Tibial artery (tissue), 4 donors: ENCODE measurements around the gene CACNA1A.
A peak's percentile ranks its signal among the peaks of the same experiment; 100 is the strongest.
"Not testable (repeated sequence)": the region's sequence is repeated elsewhere in the genome, so short reads cannot be mapped to it uniquely, and the experiment has no call there.

ENCODE experiments used
- DNase-seq, 2 donors: peaks; one replicate each; pipeline ENCODE4 v3.0.0-alpha.2; 2019
- H3K27ac ChIP-seq, 2 donors: fragments of 200-600 bp; sonication (generic) in 1 of 2; 1 replicate in 1 of 2; 2 replicates in 1 of 2; pipeline ENCODE4 v1.5.1; 2018 to 2019; ENCODE audit warnings: mild to moderate bottlenecking in 1 of 2
- H3K27me3 ChIP-seq, 2 donors: fragments of 200-600 bp; sonication (generic) in 1 of 2; one replicate each; pipeline versions ENCODE4 v1.5.1 to v1.6.0; 2016 to 2019
- H3K36me3 ChIP-seq, 3 donors: fragments of 200-600 bp; sonication (generic) in 2 of 3; one replicate each; pipeline ENCODE4 v1.5.1; 2016 to 2019; ENCODE audit warnings: mild to moderate bottlenecking in 2 of 3
- H3K4me1 ChIP-seq, 4 donors: fragments of 200-600 bp; sonication (generic) in 2 of 4; 1 replicate in 3 of 4; 2 replicates in 1 of 4; pipeline ENCODE4 v1.5.1; 2016 to 2019
- H3K4me3 ChIP-seq, 2 donors: fragments of 200-600 bp; sonication (generic) in 1 of 2; 1 replicate in 1 of 2; 2 replicates in 1 of 2; pipeline ENCODE4 v1.5.1; 2018 to 2019; ENCODE audit warnings: mild to moderate bottlenecking in 2 of 2
- H3K9me3 ChIP-seq, 3 donors: fragments of 200-600 bp; sonication (generic) in 1 of 3; one replicate each; pipeline ENCODE4 v1.5.1; 2016 to 2019
- CTCF ChIP-seq, 2 experiments: fragments of 200-600 bp in 1 of 2; fragments of 450-650 bp in 1 of 2; IDR thresholded peaks; one replicate each; pipeline ENCODE4 v1.5.1; 2017 to 2019; ENCODE audit warnings: antibody characterized with exemption in 2 of 2, mild to moderate bottlenecking in 1 of 2, moderate library complexity in 1 of 2
- intact Hi-C: fragments of 100-400 bp; cut with DNase I; formaldehyde crosslinking; loops from one replicate; pipeline ENCODE4 v1.15.0; 2023; ENCODE audit warnings: low total_unique reads

The CACNA1A gene

DNA sequence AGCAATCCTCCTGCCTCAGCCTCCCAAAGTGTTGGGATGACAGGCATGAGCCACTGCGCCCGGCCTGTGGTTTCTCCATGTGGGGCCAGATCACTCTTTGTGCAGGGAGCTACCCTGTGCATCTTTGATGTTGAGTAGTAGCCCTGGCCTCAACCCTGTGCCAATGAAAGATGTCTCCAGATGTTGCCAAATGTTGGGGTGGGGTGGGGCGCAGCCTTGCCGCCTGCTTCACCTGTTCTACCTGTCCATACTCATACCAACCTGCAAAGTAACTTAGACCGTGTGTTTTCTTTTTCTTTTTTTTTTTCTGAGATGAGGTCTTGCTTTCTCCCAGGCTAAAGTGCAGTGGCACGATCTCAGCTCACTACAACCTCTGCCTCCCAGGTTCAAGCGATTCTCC, 335.1 kb downstream of the CACNA1A start:
- no peak for TF ChIP-seq CTCF (IDR thresholded peaks at IDR 0.05)
- Histone ChIP-seq H3K4me3 (no peak overlapping the region), H3K27ac (peak overlapping the region; percentile 78 to 79), H3K36me3 (no peaks in the 10 kb centered on the region), H3K9me3 (no peaks in the 10 kb centered on the region), H3K4me1 (peaks cover 0 to 53% (median 44%) of the 10 kb centered on the region in 4 donors), H3K27me3 (no peaks in the 10 kb centered on the region)
- DNase-seq = no peak
- intact Hi-C loops = no loop called here

GRCh38 chr19:13169769-13170168, 336.5 kb downstream of the CACNA1A start:
- Histone ChIP-seq H3K4me1 (peaks cover 0 to 61% (median 49%) of the 10 kb centered on the region in 4 donors), H3K27me3 (no peaks in the 10 kb centered on the region), H3K27ac (peak overlapping the region; percentile 45 to 86), H3K9me3 (no peaks in the 10 kb centered on the region), H3K4me3 (no peak overlapping the region), H3K36me3 (no peaks in the 10 kb centered on the region)
- intact Hi-C loops = no loop called here
- no peak for TF ChIP-seq CTCF (IDR thresholded peaks at IDR 0.05)
- no peak for DNase-seq

DNA sequence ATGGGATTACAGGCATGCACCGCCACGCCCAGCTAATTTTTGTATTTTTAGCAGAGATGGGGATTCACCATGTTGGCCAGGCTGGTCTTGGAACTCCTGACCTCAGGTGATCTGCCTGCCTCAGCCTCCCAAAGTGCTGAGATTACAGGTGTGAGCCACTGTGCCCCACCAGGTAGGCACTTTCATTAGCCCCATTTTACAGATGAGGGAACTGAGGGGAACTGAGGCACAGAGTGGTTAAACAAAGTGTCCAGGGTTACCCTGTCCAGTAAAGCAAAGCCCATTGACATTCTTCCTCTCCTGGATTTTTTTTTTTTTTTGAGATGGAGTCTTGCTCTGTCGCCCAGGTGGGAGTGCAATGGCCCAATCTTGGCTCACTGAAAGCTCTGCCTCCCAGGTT, 340.1 kb downstream of the CACNA1A start:
- H3K36me3 ChIP-seq, H3K27me3 ChIP-seq, DNase-seq, intact Hi-C loops, H3K9me3 ChIP-seq, H3K4me3 ChIP-seq: not testable (repeated sequence)
- peak overlapping the region; percentile 86 to 89 for H3K27ac ChIP-seq
- H3K4me1 ChIP-seq = peaks cover 10 to 65% (median 56%) of the 10 kb centered on the region in 4 donors

DNA sequence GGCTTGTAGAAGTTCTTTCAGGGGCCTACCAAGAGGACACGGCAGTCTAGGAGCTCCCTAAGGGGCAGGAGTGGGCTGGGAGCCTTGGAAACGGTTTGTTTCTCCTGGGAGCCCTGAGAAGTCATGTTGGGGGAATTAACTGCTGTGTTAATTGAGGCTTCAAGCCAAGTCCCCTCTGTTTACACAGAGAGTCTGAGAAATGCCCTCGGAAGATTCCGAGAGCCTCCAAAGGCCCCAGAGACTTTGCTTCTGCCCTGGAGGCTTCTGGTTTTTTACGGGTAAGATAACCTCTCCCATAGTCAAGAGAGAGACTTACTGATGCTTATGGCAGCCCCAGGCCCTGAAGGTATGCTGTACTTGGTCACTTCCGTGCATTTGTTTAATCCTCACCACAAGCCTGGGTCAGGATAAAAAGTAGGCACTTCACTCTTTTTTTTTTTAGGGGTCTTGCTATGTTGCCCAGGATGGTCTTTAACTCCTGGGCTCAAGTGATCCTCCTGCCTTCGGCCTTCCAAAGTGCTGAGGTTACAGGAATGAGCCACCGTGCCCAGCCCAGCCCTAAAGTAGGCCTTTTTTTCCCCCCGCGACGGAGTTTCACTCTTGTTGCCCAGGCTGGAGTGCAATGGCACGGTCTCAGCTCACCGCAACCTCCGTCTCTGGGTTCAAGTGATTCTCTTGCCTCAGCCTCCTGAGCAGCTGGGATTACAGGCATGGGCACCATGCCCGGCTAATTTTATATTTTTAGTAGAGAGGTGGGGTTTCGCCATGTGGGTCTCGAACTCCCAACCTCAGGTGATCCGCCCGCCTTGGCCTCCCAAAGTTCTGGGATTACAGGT, 340.9 kb downstream of the CACNA1A start:
- Histone ChIP-seq H3K27ac (peak overlapping the region; percentile 85 to 86), H3K36me3 (no peaks in the 10 kb centered on the region), H3K9me3 (no peaks in the 10 kb centered on the region), H3K4me1 (peaks cover 10 to 61% (median 55%) of the 10 kb centered on the region in 4 donors), H3K27me3 (no peaks in the 10 kb centered on the region), H3K4me3 (no peak overlapping the region)
- no peak for DNase-seq
- intact Hi-C loops = no loop called here
- no peak for TF ChIP-seq CTCF (IDR thresholded peaks at IDR 0.05)

GRCh38 chr19:13164343-13165161, 341.7 kb downstream of the CACNA1A start:
- Histone ChIP-seq H3K27ac (peak overlapping the region; percentile 85 to 86), H3K9me3 (no peaks in the 10 kb centered on the region), H3K4me1 (peaks cover 10 to 61% (median 51%) of the 10 kb centered on the region in 4 donors), H3K27me3 (no peaks in the 10 kb centered on the region), H3K36me3 (no peaks in the 10 kb centered on the region), H3K4me3 (peak overlapping the region; percentile 43 to 53)
- intact Hi-C loops = no loop called here
- peak in 1 of 2 donors; percentile 72 for DNase-seq
- no peak for TF ChIP-seq CTCF (IDR thresholded peaks at IDR 0.05)
